Measurements from ENCODE around the gene ABTB2. TPM values are rescaled to one million over a fixed set of nuclear protein-coding genes. Genes with fewer than 3 reads are reported as not detected.
A peak's percentile ranks its signal among the peaks of the same experiment; 100 is the strongest.
"Not testable (repeated sequence)": the region's sequence is repeated elsewhere in the genome, so short reads cannot be mapped to it uniquely, and the experiment has no call there.

The ABTB2 gene
- polyA plus RNA-seq, 1 experiment: 6.3 TPM

GRCh38 chr11:34249439-34249838, 108.4 kb downstream of the ABTB2 start:
- TF ChIP-seq, protein P1, sequence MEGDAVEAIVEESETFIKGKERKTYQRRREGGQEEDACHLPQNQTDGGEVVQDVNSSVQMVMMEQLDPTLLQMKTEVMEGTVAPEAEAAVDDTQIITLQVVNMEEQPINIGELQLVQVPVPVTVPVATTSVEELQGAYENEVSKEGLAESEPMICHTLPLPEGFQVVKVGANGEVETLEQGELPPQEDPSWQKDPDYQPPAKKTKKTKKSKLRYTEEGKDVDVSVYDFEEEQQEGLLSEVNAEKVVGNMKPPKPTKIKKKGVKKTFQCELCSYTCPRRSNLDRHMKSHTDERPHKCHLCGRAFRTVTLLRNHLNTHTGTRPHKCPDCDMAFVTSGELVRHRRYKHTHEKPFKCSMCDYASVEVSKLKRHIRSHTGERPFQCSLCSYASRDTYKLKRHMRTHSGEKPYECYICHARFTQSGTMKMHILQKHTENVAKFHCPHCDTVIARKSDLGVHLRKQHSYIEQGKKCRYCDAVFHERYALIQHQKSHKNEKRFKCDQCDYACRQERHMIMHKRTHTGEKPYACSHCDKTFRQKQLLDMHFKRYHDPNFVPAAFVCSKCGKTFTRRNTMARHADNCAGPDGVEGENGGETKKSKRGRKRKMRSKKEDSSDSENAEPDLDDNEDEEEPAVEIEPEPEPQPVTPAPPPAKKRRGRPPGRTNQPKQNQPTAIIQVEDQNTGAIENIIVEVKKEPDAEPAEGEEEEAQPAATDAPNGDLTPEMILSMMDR (IDR thresholded peaks at IDR 0.05; ENCODE audit: insufficient read depth, low read depth, low read length): no peak
- H3K36me3 ChIP-seq (ENCODE audit: control insufficient read depth, insufficient read depth, low read length): no peaks in the 10 kb centered on the region
- POLR2A ChIA-PET: interaction anchor here (0.5 kb wide), 1 partner anchor 1088 kb away, joined by 3 read pairs; the partner anchor contains the start of gene CSTF3
- H3K4me3 ChIP-seq (ENCODE audit: low read depth, low read length): no peak overlapping the region
- H3K27me3 ChIP-seq (ENCODE audit: control insufficient read depth, insufficient read depth, low read length): 0 out of 2 replicates have a peak, but pooled peaks cover 3% of the 10 kb centered on the region
- no peak for DNase-seq (ENCODE audit: low read depth)
- CTCF ChIA-PET: no interaction called here

DNA sequence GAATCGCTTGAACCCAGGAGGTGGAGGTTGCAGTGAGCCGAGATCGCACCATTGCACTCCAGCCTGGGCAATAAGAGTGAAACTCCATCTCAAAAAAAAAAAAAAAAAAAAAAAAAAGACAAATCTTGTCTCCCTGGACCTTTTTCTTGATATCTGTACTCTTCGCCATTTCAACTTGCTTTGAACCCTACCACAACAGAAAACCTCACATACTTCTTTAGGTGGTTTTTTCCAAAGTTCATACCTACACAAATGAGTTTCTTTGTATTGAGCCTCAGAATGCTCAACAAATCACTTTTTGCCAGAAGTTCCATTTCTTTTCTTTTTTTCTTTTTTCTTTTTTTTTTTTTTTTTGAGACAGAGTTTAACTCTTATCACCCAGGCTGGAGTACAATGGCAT, 111.3 kb downstream of the ABTB2 start:
- CTCF ChIA-PET: interaction anchor here (1.4 kb wide), 1 partner anchor 100 kb away, joined by 3 read pairs; no protein-coding TSS in a partner anchor
- H3K27me3 ChIP-seq (ENCODE audit: control insufficient read depth, insufficient read depth, low read length); H3K4me3 ChIP-seq (ENCODE audit: low read depth, low read length); DNase-seq (ENCODE audit: low read depth); POLR2A ChIA-PET; H3K36me3 ChIP-seq (ENCODE audit: control insufficient read depth, insufficient read depth, low read length): not testable (repeated sequence)

GRCh38 chr11:34245041-34245440, 112.8 kb downstream of the ABTB2 start:
- CTCF ChIA-PET: no interaction called here
- POLR2A ChIA-PET: no interaction called here

DNA sequence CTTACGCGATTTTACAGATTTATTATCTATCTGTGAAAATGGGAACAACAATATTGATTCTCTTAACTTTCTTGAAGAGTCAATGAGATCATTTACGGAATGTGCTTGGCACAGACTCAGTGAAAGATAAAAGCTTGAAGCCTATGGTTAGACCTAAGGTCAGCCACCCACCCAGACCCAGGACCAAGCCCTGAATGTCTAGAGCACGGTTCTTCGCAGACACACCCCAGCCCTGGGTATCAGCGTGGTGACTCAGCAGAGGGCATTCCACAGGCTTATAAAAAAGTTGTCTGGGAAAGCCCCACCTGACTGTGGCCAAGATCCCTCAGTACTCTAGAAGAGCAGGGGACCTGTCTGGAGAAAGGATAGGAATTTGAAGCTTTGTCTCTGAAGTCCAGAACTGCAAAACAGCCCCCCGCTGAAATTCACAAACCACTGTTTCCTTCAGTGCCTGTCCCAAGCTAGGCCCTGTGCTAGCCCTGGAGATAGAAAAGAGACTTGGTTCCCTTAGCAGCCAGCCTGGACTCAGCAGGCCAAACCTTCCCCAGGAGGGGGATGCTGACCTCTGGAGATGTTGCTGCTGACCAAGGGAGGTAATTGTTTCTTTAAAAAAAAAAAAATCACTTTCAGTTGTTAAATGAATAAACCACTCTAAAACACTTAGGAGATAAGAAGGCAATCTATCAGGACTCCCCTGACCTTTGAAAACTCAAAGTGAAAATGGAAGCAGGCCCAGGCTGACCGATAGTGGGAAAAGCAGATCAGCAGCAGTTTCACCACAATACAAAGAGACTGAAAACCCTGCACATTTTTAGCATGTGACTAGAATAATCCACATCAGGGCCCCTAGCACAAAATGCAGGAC, 114.0 kb downstream of the ABTB2 start:
- Histone ChIP-seq H3K36me3 (ENCODE audit: control insufficient read depth, insufficient read depth, low read length) (no peaks in the 10 kb centered on the region), H3K4me3 (ENCODE audit: low read depth, low read length) (no peak overlapping the region), H3K27me3 (ENCODE audit: control insufficient read depth, insufficient read depth, low read length) (no peaks in the 10 kb centered on the region)
- ChIA-PET CTCF (interaction anchor here (2.2 kb wide), 1 partner anchor 9 kb away, joined by 6 read pairs; no protein-coding TSS in a partner anchor), POLR2A (no interaction called here)
- peak; percentile 17 for DNase-seq (ENCODE audit: low read depth)
- TF ChIP-seq, protein P1 (IDR thresholded peaks at IDR 0.05; ENCODE audit: insufficient read depth, low read depth, low read length): no peak

More at GRCh38 chr11:34245041-34245440, 112.8 kb downstream of the ABTB2 start:
- Histone ChIP-seq H3K36me3 (ENCODE audit: control insufficient read depth, insufficient read depth, low read length) (no peaks in the 10 kb centered on the region), H3K4me3 (ENCODE audit: low read depth, low read length) (no peak overlapping the region), H3K27me3 (ENCODE audit: control insufficient read depth, insufficient read depth, low read length) (no peaks in the 10 kb centered on the region)
- no peak for DNase-seq (ENCODE audit: low read depth)
- TF ChIP-seq, protein P1 (IDR thresholded peaks at IDR 0.05; ENCODE audit: insufficient read depth, low read depth, low read length): no peak

- no peak overlapping the region for H3K4me3 ChIP-seq (ENCODE audit: low read depth, low read length)
- DNase-seq (ENCODE audit: low read depth): no peak
These were observed 115.7 kb downstream of the ABTB2 start for GRCh38 chr11:34242037-34242625.

More at GRCh38 chr11:34242037-34242625, 115.7 kb downstream of the ABTB2 start:
- H3K36me3 ChIP-seq (ENCODE audit: control insufficient read depth, insufficient read depth, low read length): no peaks in the 10 kb centered on the region
- CTCF ChIA-PET: interaction anchor here (1.6 to 2.2 kb wide), 2 partner anchors 8 to 27 kb away, joined by 4 to 6 read pairs; no protein-coding TSS in a partner anchor
- POLR2A ChIA-PET: no interaction called here
- TF ChIP-seq, protein P1 (IDR thresholded peaks at IDR 0.05; ENCODE audit: insufficient read depth, low read depth, low read length): no peak
- no peaks in the 10 kb centered on the region for H3K27me3 ChIP-seq (ENCODE audit: control insufficient read depth, insufficient read depth, low read length)

All from BJ (cell line).